ENCODE results near the gene CCDC24.

- peak; percentile 39 to 73 (median 61) for TF ChIP-seq POLR2A (IDR thresholded peaks at IDR 0.05)
- TF ChIP-seq CTCF (IDR thresholded peaks at IDR 0.05) = peak in 4 of 7 experiments; percentile 10 to 21 (median 11)
Observed at GRCh38 chr1:43991476-43992231, at the start of gene CCDC24.
